ENCODE measurements around the gene MRPS18C. TPM values are rescaled to one million over a fixed set of nuclear protein-coding genes. Genes with fewer than 3 reads are reported as not detected.

The MRPS18C gene
- total RNA-seq, 1 experiment from 2014 or later: 60.3 TPM

GRCh38 chr4:83440148-83440814, 15.6 kb upstream of the MRPS18C start:
- no peak for DNase-seq (ENCODE audit: low spot score)
- Mint-ChIP-seq H3K36me3 (peaks cover 4% of the 10 kb centered on the region), H3K9me3 (no peaks in the 10 kb centered on the region), H3K4me1 (no peaks in the 10 kb centered on the region), H3K4me3 (no peak overlapping the region), H3K27ac (no peak overlapping the region), H3K27me3 (ENCODE audit: low read depth) (no peaks in the 10 kb centered on the region)
- ChIA-PET POLR2A (no interaction called here), CTCF (no interaction called here)
- ATAC-seq: no peak
- TF ChIP-seq NFYB (CRISPR knock-in tag; conservative IDR thresholded peaks at IDR 0.05; ENCODE audit: low read depth): no peak
- TF ChIP-seq AFF4 (CRISPR knock-in tag; IDR thresholded peaks at IDR 0.05; ENCODE audit: borderline replicate concordance): no peak
- no peak for TF ChIP-seq CBFB (CRISPR knock-in tag; IDR thresholded peaks at IDR 0.05; ENCODE audit: low read depth)
- no peak for TF ChIP-seq TP53 (CRISPR knock-in tag; IDR thresholded peaks at IDR 0.05)
- no peak for TF ChIP-seq ZNF416 (CRISPR knock-in tag; IDR thresholded peaks at IDR 0.05)
- no peak for TF ChIP-seq NFATC4 (CRISPR knock-in tag; IDR thresholded peaks at IDR 0.05)
- no peak for TF ChIP-seq PRDM15 (CRISPR knock-in tag; IDR thresholded peaks at IDR 0.05)
- TF ChIP-seq PRRX2 (CRISPR knock-in tag; IDR thresholded peaks at IDR 0.05): no peak
- no peak for TF ChIP-seq JAZF1 (CRISPR knock-in tag; IDR thresholded peaks at IDR 0.05)
- no peak for TF ChIP-seq ESRRA (CRISPR knock-in tag; IDR thresholded peaks at IDR 0.05; ENCODE audit: borderline replicate concordance)
- no peak for TF ChIP-seq TEAD1 (CRISPR knock-in tag; IDR thresholded peaks at IDR 0.05)
- no peak for TF ChIP-seq HMGXB4 (CRISPR knock-in tag; IDR thresholded peaks at IDR 0.05)
- TF ChIP-seq FOXP1 (CRISPR knock-in tag; IDR thresholded peaks at IDR 0.05; ENCODE audit: borderline replicate concordance): no peak
- TF ChIP-seq ZBTB21 (CRISPR knock-in tag; IDR thresholded peaks at IDR 0.05; ENCODE audit: borderline replicate concordance): no peak
- TF ChIP-seq MYBL2 (CRISPR knock-in tag; IDR thresholded peaks at IDR 0.05): no peak
- TF ChIP-seq CREB1 (CRISPR knock-in tag; IDR thresholded peaks at IDR 0.05): no peak
- TF ChIP-seq ZNF425 (CRISPR knock-in tag; conservative IDR thresholded peaks at IDR 0.05): no peak
- no peak for TF ChIP-seq KAT7 (CRISPR knock-in tag; IDR thresholded peaks at IDR 0.05; ENCODE audit: borderline replicate concordance)
- no peak for TF ChIP-seq SMAD3 (CRISPR knock-in tag; IDR thresholded peaks at IDR 0.05; ENCODE audit: borderline replicate concordance)
